RPMI7951 (cell line): ENCODE results near the gene KCNMA1. TPM values are rescaled to one million over a fixed set of nuclear protein-coding genes. Genes with fewer than 3 reads are reported as not detected.
A peak's percentile ranks its signal among the peaks of the same experiment; 100 is the strongest.

ENCODE experiments used
- DNase-seq: peaks from one replicate; pipeline ENCODE4 v3.0.0-alpha.2; 2012; ENCODE audit warnings: low read depth
- total RNA-seq: library from RNA; depleted of rRNA; stranded (reverse); fragments of >200 nt; shearing (Covaris generic); gene quantifications from 2 replicates; pipeline ENCODE4 v1.2.3, GENCODE V29; 2014

KCNMA1 gene
- total RNA-seq, 1 experiment from 2014 or later = 47.7 TPM

DNA sequence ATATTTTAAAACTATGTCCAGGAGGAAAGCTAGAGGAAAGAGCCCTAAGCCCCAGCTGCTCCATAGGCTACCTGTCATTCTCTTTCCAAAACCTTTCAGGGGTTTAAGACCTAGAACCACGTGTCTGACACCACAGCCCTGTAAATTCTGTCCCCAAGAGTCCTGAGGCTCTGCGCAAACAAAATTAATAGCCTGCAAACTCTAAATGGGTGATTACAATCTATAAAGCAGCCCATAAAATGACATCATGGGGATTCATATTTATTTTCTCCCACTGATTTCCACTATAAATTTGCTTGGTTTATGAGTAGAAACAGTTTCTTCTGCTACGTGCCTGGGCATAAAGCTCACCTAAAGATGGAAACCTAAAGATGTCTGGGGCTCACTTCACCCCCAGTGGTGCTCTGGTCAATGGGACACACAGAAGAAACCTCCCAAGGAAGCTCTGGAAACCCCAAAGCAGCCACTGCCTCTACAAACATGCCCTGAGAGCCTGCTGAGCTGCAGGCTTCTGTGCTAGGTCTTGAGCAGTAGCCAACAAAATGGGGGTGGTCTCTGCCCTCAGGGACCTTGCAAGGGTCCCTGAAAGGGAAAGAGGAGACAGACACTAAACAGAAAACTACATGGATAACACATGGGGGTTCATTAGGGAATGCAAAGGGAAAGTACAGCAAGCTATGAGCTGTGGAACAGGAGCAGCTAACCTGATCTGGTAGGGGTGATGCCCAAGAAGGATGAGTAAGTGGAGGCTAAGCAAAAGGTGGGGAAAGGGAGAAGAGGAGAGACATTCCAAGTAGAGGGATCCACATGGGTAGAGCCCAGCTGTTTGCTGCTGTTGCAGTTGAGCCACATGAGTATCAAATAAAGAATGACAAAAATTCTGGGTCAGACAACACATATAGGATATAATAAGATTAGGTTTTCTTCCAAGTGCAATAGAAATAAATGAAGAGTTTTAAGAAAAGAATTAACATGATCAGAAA is 331.7 kb downstream of the KCNMA1 start:
- DNase-seq = no peak

DNA sequence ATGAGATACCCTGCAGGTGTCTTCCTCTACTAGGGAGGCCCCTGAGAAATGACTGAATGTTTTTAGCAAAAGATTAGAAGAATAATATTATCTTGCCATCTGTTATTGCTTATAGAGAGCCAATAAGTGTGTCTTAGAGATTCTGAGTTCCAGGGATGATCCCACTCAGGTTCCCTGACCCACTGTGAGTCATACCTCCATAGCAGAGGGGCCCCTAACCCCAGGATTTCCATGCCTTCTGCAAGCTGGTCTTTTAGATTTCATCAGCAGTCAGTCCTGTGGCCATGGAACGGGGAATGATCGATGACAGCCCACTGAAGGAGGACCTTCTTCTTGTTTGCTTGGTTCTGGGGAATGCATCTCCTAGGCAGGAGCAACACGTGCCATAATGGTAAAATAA is 333.4 kb downstream of the KCNMA1 start:
- no peak for DNase-seq

DNA sequence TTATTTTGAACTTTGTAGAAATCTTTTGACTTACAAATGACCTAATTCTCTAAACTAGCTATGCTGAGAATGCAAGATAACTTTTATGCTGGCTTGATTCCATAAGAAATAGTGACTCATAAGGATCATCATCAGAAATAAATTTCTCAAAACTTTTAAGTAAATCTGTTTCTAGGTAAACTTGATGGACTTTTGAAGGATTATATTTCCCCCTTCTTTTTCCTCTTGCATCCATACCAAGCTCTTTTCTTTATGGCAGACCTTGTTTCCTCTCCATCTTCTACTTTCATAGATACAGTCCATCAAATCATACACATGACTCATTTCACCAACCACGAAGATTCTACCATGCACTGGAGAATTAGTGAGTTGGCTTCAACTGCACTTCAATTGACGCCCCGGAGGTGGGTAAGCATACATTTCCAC is 336.3 kb downstream of the KCNMA1 start:
- DNase-seq = peak; percentile 61

DNA sequence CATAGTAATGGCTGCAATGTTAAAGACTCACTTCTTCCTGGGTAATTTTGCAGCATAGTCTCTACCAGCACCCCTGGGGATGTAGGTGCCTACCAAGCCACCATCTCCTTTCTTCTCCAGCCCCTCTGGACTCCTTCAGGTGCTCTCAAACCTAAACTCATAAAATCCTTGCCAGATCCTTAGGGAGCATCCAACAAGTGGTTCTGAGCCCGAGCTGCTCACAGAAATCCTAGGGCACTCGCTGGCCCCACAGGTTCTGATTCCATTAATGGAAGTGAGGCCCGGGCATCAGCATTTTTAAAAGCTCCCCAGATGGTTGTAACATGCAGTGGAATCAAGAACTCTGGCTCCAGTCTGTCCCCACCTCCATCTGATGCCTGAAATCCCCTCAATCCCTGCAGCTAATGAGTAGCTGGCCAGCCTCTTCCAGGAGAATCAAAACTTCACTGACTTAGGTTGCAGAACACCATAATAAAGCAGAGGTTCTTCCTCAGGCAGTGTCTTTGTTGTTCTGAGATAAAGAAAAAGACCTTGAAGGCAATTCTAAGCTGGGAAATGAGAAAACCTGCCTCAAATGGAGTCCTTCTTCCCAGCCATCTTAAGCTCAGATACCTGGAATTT is 336.8 kb downstream of the KCNMA1 start:
- DNase-seq = no peak

DNA sequence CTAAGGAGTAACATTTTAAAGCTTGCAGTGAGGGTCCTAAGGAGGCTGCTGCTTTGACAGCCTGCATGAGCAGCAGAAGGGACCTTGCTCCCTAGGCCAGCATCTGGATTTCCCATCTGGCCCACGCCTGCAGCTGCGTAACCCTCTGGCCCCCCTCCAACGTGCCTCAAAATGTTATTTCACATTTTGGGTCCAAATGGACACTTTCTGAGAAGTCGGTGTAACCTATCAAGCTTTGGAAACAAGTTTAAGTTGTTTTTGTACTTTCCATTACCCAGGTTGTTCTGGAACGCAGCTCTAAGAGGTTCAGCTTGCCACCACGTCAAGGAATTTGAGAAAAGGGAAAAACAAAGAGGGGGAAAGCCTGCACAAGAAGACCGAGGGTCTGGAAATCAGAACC is 338.3 kb downstream of the KCNMA1 start:
- DNase-seq = no peak

DNA sequence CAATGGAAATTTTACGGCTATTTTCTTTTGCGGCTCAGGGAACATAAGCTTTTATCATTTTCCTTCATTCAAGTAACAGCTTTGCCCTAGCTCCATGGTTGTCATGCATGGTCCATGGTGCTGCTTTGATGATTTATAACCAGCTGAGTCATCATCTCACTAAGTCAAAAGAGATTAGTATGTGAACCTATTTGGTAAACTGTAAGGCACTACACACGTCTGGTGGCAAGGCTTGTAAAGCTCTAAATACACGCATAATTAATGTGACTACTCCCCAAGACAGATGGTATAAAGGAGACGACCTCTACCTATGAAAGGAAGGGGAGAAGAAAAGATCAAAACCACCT is 340.2 kb downstream of the KCNMA1 start:
- peak; percentile 78 for DNase-seq

DNA sequence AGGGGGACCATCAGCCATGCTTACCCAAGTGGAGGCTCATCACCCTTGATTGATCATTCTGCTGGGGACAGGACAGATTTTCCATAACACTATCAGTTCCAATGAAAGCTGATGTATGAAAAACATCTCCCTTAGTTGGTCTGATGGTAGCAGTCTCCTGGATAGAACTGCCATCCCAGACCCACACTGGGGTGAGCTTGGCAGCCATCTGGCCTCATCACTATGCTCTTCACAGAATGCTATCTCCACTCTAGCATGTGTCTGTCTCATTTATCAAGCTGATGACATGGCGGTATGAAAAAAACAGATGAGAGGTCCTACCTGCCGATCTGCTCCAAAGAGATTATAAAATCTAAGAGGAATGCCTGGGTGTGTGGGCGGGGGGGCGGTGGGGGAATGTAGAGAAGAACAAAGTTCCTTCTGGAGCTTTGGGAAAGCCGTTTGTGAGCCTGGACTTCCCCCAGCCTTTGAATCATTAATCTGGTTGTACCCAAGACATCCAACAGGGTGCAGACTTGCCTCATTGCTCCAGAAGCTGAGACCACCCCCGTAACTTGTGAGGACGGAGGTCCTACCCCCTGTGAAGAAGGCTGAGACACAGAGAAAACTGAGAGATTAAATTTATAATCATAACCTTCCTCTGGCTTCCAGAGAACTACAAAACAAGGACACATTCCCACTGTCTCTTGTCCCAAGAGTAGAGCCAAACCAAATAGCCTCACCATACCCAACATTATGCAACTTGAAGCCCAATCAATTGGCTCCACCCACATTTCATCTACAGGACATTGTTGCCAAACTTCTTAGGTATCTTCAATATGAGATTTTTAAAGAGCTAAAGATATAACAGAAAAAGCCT is 340.8 kb downstream of the KCNMA1 start:
- DNase-seq = no peak

DNA sequence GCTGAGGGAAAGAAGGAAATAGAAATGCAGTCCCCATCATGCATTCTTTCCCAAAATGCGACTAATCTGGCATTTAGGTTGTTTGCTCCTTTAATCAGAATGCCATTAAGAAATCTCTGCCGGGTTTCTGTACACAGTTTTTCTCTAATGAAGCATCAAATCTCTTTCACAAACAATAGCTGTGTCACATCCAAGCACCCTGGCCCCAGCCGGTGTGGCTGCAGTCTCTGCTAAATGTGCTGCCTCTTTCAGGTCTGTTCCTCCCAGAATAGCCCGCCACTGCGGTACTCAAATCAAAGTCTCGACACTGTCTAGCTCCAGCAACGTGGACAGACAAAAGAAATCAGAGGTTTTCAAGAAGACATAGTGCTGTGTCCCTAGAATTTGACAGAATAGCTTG is 343.8 kb downstream of the KCNMA1 start:
- DNase-seq = no peak

DNA sequence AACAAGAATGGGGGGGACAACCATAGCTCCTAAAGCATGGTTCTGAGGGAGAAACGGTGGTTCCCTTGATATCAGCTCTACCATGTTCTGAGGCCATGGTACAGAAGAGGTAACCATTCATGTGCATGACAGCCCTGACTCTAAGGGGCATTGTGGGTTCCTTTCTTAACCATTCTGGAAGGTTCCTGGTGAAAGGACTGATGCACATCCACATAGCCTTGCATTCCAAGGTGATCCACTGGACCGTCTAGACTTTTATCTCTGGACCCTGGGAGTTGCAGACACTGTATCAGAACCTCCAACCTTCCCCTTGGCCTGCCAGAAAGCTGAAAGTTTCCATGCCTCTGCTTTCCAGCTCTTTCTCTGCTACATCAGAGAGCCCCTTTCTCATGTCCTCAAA is 344.3 kb downstream of the KCNMA1 start:
- DNase-seq = no peak

DNA sequence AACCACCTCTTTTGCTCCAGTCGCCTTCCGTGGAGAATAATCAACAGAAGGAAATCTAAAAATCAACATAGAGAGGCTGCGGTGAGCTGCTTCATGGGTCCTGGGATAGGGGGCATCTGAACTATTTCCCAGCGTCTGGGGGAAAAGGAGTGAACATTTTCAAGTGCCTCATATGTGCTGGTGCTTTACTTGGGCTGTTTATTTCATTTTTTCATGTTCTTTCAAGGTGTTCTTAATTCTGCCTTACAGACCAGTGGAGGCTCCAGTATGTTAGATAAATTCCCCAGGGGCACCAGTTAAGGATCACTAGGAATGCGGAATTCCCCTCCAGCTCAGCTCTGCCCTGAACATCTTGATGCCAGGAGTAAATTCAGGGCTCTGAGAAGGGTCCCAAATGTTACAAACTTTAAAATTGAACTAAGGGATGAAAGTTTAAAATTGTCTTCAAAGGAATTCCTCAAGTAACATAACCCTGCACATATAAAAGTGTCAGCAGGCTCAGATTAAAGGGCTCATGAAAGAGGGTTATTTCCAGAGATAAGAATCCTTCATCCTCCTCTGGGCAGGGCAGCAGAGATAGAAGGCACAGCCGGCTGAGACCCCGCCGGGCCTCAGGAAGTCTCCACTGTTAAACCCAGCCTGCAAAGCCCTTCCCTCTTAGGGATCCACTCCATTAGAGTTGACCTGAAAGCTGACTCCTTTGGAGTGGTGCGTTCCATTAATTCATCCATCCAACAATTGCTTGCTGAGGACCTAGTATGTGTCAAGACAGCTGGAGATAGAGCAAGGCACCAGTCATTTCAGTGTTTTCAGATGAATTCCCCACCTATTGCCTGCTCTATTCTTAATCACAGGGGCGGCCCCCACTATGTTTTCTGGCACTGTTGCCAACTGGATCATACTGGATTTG is 345.8 kb downstream of the KCNMA1 start:
- DNase-seq = peak; percentile 61

DNA sequence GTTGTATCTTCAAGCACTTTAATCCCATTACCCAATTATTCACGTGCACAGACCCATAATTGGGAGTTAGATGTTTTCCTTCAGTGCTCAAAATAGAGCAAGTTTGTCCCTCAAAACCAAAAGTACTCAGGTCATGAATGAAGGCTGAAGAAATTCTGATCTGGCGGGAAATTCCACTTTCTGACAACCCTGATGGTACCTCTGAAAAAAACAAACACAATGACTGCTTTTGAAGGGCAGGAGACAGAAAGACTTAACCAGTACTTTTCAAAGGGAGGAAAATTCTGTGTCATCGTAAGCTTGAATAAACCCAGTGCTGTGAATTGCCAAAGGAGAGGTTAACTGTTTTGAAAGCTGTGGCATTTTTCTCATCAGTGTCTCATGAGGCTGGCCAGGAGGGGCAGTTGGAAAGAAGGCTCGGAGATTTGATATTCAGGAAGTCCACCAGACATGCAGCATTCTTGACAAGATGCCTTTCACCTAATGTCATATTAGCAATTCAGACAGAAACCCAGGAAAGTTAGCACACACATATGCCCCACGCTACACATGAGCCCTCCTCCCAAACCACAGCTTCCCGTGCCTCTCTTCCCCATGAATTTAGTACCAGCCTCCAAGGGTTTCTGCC is 347.0 kb downstream of the KCNMA1 start:
- DNase-seq = peak; percentile 97

DNA sequence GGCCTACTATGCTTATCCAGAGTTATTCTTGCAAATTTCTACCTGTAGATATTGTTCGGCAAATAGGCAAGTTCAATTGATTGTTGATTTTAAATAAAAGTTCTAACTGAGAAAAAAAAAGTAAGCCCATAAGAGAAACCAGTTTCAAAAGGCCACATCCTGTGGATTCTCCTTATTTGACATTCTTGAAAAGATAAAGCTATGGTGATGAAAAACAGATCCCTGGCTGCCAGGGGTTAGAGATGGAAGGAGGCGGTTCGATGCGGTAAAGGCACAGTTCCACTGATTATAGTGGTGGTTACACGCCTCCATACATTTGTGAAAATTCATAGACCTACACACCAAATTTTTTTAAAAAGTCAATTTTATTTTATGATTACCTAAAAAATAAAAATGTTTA is 347.8 kb downstream of the KCNMA1 start:
- peak; percentile 53 for DNase-seq

DNA sequence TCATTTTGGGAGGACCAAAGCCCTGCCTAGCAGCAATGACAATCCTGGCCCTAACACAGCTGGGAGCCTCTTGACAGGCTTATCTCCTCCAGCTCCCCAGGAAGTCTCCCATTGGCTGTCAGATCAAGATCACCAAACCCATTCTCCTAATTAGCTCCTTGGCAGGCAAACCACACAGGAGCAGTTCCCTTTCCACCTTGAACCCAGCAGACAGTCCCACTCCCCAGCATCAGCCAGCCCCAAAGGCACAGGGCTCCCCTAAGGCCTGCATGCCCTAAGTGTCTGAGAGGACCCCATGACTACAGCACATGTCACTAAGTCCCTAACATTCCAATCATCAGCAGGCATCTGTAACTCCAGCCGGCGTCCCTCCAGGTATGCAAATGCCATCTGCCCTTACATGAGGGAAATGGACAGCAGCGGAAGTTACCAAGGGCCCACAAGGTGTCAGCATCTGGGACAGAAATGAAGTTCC is 348.5 kb downstream of the KCNMA1 start:
- no peak for DNase-seq

DNA sequence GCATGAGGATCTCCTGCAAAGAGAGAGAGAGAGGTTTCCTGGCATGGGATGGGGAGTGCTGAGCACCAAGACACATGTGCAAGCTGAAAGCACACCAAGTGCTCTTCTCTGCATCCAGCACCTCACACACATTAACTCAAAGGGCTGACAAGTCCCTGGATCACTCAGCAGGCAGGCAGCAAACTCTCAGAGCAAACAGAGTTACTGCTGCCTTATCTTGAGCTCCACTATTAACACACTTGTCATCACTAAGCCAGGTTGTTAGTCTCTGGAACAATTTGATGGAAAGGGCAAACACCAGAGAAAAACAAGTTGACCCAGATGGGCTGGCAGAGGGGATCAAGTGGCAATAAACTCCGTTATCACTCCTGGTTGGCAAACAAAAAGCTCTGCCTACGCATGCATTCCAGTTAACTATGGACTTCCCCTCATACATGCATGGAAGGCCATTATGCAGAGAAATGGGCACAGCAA is 349.9 kb downstream of the KCNMA1 start:
- no peak for DNase-seq

DNA sequence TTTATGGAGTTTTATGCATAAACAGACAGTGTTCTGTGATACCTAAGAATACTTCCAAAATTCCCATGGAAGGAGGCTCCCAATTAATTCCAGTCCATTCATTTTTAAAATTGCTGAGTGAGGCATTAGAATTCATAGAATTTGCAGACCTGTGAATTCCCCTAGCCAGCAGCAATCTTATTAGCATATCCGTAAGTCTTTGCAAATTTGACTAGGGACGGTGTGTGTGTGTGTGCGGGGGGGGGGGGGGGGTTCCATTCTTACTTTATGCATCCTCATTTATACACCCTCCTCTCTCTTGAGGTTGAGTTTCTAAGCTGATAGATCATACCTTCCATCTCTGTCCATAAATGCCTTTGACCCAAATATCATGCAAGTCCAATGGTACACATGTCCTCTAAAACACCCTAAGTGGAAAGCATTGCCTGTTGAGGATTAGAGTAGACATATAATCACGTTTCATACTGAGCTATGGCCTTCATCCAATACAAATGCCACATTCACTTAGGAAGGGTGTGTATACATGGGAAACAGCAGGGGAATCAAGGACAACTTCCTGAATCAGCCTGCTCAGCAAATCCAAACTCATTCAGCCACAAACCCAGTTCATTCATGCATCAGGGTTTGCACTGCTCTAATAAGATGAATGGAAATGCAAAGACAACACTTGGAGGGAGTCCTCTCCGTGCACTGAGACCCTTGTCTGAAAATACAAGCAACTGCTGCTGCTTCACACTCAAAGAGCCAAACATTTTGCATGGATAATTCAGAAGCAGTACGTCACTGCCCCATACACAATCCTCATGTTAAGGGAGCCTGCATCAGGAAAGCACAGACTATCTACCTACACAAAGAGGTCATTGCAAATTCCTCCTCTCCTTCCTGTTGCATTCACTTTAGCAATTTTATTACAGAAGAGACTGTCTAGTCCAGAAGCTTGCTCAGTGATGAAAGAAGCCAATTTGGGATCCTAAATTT is 350.8 kb downstream of the KCNMA1 start:
- DNase-seq = no peak

DNA sequence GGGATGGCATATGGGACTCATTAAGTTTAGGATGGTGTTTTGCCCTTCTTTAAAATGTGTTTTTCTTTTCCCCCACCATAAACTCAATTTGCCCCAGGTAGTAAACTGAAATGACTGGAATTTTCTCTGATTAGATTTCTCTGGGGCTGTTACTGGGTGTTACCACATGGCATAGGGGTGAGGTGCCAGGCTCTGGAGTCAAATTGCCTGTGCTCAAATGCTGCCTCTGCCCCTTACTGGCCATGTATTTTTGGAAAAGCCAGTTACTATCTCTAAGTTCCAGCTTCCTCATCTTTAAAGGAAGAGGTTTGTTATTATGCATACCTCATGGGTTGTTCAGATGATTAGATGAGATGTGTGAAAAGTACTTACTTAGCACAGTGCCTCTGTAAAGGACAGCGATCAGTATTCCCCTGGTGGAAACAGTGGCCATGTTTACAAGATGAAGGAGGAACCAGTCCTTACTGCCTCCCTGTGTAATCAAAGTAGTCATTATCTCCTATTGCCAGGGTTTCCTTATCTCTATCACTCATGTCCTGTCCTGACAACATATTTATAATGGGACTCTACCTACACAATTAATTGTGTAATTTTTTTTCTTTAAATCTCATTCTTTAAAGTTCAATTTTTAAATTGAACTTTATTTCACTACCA is 352.0 kb downstream of the KCNMA1 start:
- DNase-seq = no peak

DNA sequence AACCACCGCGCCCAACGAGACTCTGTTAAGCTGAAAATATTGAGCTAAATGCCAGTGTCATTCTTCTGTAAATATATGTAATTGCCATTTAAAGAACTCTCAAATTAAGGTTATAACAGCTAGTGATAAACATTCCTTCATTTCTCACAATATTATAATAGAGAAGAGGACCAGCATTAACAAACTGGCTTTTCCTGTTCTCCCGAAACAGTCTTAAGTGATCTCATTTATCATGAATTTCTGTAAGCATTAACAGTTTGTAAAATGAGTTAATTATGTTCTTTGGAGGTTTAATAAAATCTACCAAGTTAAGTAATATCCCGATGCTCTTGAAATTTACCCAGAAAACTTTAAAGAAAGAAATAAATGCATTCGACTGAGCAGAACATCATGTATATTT is 352.8 kb downstream of the KCNMA1 start:
- no peak for DNase-seq

DNA sequence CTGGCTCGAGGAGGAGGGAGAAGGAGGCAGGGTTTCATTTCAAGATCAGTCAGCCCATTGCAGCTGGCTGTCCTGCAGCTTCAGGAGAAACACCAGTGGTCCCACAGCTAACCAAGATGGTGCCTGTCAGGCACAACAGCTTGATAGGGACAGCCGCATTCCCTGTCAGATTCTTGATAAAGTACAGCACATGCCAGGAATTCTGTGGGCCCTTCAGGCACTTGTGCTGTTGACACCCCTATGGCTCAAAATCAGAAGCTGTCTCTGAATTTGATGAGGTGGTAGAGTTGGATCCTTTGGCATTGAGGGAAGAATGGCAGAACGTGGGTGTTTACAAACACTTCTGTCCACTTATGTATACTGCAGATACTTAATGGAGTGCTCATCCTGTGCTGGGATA is 354.3 kb downstream of the KCNMA1 start:
- DNase-seq = no peak

DNA sequence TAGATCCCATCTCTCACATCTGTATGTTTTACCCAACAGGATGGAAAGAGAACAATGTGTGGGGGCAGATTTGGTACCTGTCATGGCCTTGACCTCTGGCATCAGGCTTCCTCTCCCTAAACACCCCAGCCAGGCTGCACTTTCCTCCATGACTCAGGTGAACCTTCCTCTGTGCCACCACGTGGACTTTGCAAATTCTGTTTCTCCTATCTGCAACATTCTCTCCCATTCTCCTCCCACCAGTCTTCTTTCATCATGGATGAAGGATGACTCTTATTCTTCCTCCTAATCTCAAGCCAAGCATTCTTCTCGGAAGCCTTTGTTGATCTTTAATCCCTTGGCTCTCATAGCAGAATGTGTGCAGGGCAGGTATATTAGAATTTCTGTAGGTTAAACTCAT is 355.4 kb downstream of the KCNMA1 start:
- DNase-seq = no peak
